ENCODE data around the gene FRMD4A. TPM values are rescaled to one million over a fixed set of nuclear protein-coding genes. Genes with fewer than 3 reads are reported as not detected.

Gene FRMD4A
- total RNA-seq, 2 experiments from 2014 or later: 0.17 TPM; not detected in 1

DNA sequence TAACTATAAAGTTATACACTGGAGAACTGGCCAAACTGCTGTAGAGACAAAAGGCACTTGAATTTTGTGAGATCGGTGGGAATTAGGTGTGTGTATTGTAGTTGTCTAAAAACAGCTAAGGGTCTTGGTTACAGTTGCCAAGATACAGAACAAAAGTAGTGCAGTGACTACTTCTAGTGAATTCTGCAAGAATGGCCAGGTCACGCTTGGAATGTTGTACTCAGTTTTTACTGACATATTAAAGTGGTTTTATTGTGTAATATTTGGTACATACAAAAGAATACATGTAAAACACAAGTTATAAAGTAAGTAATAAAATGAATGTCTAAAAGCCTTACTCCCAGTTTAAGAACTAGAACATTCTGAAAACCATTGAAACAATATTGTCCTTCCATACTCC is 701.6 kb downstream of the FRMD4A start:
- Histone ChIP-seq H3K4me3 (ENCODE audit: low read depth, low read length, poor library complexity, severe bottlenecking) (no peak overlapping the region), H3K36me3 (ENCODE audit: insufficient read depth, low read length) (peaks cover 6% of the 10 kb centered on the region; the same call in 1 of the 2 replicates), H2AFZ (ENCODE audit: low read length) (no peak overlapping the region), H3K4me2 (ENCODE audit: low read length) (no peak overlapping the region), H3K79me2 (ENCODE audit: insufficient read depth, low read depth, low read length) (no peaks in the 10 kb centered on the region), H3K4me1 (ENCODE audit: insufficient read depth, low read length, poor library complexity, severe bottlenecking) (no peaks in the 10 kb centered on the region), H3K27ac (ENCODE audit: low read depth, low read length, poor library complexity, severe bottlenecking) (no peak overlapping the region), H4K20me1 (ENCODE audit: insufficient read depth, low read length) (no peaks in the 10 kb centered on the region), H3K9me2 (ENCODE audit: insufficient read depth, low read length) (no peaks in the 10 kb centered on the region), H3K9me3 (ENCODE audit: low read length) (no peaks in the 10 kb centered on the region)
- ChIA-PET POLR2A (interaction anchor here (0.6 to 0.8 kb wide), 3 partner anchors 8 to 352 kb away, joined by 3 read pairs; no protein-coding TSS in a partner anchor), CTCF (ENCODE audit: unreplicated experiment) (no interaction called here)
- no TSS peak for BruUV-seq (replicated peaks)
- no peak for DNase-seq (ENCODE audit: low spot score)
- intact Hi-C loops (cut with micrococcal nuclease; ENCODE audit: unreplicated experiment): no loop called here
- no peak for TF ChIP-seq EZH2phosphoT487 (IDR thresholded peaks at IDR 0.05; ENCODE audit: borderline replicate concordance, low read depth, low read length)
- TF ChIP-seq, protein P1, sequence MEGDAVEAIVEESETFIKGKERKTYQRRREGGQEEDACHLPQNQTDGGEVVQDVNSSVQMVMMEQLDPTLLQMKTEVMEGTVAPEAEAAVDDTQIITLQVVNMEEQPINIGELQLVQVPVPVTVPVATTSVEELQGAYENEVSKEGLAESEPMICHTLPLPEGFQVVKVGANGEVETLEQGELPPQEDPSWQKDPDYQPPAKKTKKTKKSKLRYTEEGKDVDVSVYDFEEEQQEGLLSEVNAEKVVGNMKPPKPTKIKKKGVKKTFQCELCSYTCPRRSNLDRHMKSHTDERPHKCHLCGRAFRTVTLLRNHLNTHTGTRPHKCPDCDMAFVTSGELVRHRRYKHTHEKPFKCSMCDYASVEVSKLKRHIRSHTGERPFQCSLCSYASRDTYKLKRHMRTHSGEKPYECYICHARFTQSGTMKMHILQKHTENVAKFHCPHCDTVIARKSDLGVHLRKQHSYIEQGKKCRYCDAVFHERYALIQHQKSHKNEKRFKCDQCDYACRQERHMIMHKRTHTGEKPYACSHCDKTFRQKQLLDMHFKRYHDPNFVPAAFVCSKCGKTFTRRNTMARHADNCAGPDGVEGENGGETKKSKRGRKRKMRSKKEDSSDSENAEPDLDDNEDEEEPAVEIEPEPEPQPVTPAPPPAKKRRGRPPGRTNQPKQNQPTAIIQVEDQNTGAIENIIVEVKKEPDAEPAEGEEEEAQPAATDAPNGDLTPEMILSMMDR (conservative IDR thresholded peaks at IDR 0.05; ENCODE audit: low read length): no peak

DNA sequence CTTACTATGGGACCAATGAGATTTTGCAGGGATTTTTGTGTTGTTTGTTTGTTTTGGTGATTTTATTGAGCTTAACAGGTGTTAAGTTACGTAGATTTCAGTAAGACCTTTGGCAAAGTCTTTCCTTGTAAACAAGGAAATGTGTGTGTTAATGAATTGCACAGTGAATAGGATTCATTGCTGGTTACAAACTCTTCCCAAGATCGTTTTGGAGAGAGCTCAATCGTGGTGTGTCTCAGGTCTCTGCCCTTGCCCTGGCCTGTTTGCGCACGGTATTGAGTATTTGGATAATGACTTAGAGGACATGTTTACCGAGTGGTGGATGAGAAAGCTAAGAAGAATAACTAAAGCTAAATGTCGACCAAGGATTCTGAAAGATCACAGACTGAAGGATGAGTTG is 702.1 kb downstream of the FRMD4A start:
- Histone ChIP-seq H4K20me1 (ENCODE audit: insufficient read depth, low read length) (no peaks in the 10 kb centered on the region), H3K79me2 (ENCODE audit: insufficient read depth, low read depth, low read length) (no peaks in the 10 kb centered on the region), H3K4me2 (ENCODE audit: low read length) (no peak overlapping the region), H3K4me1 (ENCODE audit: insufficient read depth, low read length, poor library complexity, severe bottlenecking) (no peaks in the 10 kb centered on the region), H3K4me3 (ENCODE audit: low read depth, low read length, poor library complexity, severe bottlenecking) (no peak overlapping the region), H3K9me2 (ENCODE audit: insufficient read depth, low read length) (no peaks in the 10 kb centered on the region), H3K27ac (ENCODE audit: low read depth, low read length, poor library complexity, severe bottlenecking) (no peak overlapping the region), H3K36me3 (ENCODE audit: insufficient read depth, low read length) (peaks cover 7% of the 10 kb centered on the region; the same call in 1 of the 2 replicates), H2AFZ (ENCODE audit: low read length) (no peak overlapping the region), H3K9me3 (ENCODE audit: low read length) (no peaks in the 10 kb centered on the region)
- ChIA-PET POLR2A (interaction anchor here (0.6 to 0.8 kb wide), 3 partner anchors 9 to 351 kb away, joined by 3 read pairs; no protein-coding TSS in a partner anchor), CTCF (ENCODE audit: unreplicated experiment) (no interaction called here)
- no peak for DNase-seq (ENCODE audit: low spot score)
- intact Hi-C loops (cut with micrococcal nuclease; ENCODE audit: unreplicated experiment): no loop called here
- no peak for TF ChIP-seq EZH2phosphoT487 (IDR thresholded peaks at IDR 0.05; ENCODE audit: borderline replicate concordance, low read depth, low read length)
- TF ChIP-seq, protein P1 (conservative IDR thresholded peaks at IDR 0.05; ENCODE audit: low read length): no peak
- no TSS peak for BruUV-seq (replicated peaks)

DNA sequence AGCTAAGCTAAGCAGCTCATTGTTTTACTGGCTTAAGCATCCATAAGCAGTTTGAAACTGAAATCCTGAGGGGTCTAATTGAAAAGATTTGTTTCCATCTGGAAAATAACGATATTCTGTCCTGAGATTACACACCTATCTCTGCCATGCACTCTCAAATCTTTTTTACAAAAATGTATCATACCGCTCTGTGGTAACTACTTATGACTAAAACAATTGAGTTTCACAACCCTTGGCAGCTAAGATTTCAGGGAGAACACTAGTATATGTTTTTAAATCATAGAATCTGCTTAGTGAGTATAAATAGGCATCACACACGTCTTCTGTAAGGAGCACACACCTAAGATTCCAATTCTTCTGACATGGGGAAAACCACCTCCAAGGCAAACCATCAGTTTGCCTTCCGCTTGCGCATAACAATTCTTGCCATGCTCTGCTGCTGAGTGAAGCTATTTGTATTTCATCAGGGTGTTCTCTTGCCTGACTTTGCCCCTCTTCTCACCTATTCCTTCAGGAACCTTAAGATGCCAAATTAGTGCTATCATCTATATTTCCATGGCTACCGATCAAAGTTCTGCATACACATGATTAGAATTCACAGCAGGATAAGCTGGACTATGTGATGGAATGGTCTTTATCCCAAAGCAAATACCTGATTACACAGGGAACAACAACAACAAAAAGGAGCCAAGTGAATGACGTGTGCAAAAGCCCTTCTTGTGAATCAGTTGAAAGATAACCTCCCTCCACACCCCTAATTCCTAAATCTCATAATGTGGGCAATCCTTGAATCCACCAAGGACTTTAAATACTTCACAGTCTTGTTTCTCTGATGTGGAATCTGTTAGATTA is 703.0 kb downstream of the FRMD4A start:
- ChIA-PET CTCF (ENCODE audit: unreplicated experiment) (no interaction called here), POLR2A (interaction anchor here (0.6 to 0.8 kb wide), 2 partner anchors 12 to 30 kb away, joined by 3 read pairs; no protein-coding TSS in a partner anchor)
- Histone ChIP-seq H3K79me2 (ENCODE audit: insufficient read depth, low read depth, low read length) (no peaks in the 10 kb centered on the region), H3K36me3 (ENCODE audit: insufficient read depth, low read length) (peaks cover 8% of the 10 kb centered on the region; the same call in 1 of the 2 replicates), H4K20me1 (ENCODE audit: insufficient read depth, low read length) (no peaks in the 10 kb centered on the region), H3K4me1 (ENCODE audit: insufficient read depth, low read length, poor library complexity, severe bottlenecking) (no peaks in the 10 kb centered on the region), H2AFZ (ENCODE audit: low read length) (no peak overlapping the region), H3K4me3 (ENCODE audit: low read depth, low read length, poor library complexity, severe bottlenecking) (no peak overlapping the region), H3K9me2 (ENCODE audit: insufficient read depth, low read length) (no peaks in the 10 kb centered on the region), H3K9me3 (ENCODE audit: low read length) (no peaks in the 10 kb centered on the region), H3K27ac (ENCODE audit: low read depth, low read length, poor library complexity, severe bottlenecking) (no peak overlapping the region), H3K4me2 (ENCODE audit: low read length) (no peak overlapping the region)
- BruUV-seq (replicated peaks): no TSS peak
- TF ChIP-seq, protein P1 (conservative IDR thresholded peaks at IDR 0.05; ENCODE audit: low read length): no peak
- TF ChIP-seq EZH2phosphoT487 (IDR thresholded peaks at IDR 0.05; ENCODE audit: borderline replicate concordance, low read depth, low read length): no peak
- no peak for DNase-seq (ENCODE audit: low spot score)
- intact Hi-C loops (cut with micrococcal nuclease; ENCODE audit: unreplicated experiment): no loop called here
